Neural cell (in vitro differentiated cells): Measurements from ENCODE around the gene SETD2. TPM values are rescaled to one million over a fixed set of nuclear protein-coding genes. Genes with fewer than 3 reads are reported as not detected.

Source experiments
- H2AFZ ChIP-seq: fragments of 200-600, 300-800 bp; sonication (generic), shearing (Covaris generic); 2 replicates; pipeline ENCODE4 v1.6.0; 2014; ENCODE audit warnings: low read depth, mild to moderate bottlenecking, antibody characterized with exemption, low read length, moderate library complexity
- H3F3A ChIP-seq: fragments of 200-600 bp; shearing (Covaris generic); 2 replicates; pipeline ENCODE4 v1.6.1; 2016; ENCODE audit warnings: mild to moderate bottlenecking, moderate library complexity, mixed read lengths, antibody characterized with exemption, low read length; ENCODE audit not compliant: insufficient read depth, poor library complexity, severe bottlenecking
- H3K27ac ChIP-seq: fragments of 200-600, 300-800 bp; sonication (generic), shearing (Covaris generic); 2 replicates; pipeline ENCODE4 v1.5.1; 2014; ENCODE audit warnings: mild to moderate bottlenecking, low read length, moderate library complexity
- H3K27me3 ChIP-seq: fragments of 300-800, 200-600 bp; sonication (generic), shearing (Covaris generic); 2 replicates; pipeline ENCODE4 v1.6.0; 2014; ENCODE audit warnings: mild to moderate bottlenecking, low read depth, low read length, moderate library complexity; ENCODE audit not compliant: insufficient read depth
- H3K36me3 ChIP-seq: fragments of 300-800, 200-600 bp; sonication (generic), shearing (Covaris generic); 2 replicates; pipeline ENCODE4 v1.5.1; 2014; ENCODE audit warnings: mild to moderate bottlenecking, antibody characterized with exemption, low read length, moderate library complexity; ENCODE audit not compliant: insufficient read depth
- H3K4me2 ChIP-seq: fragments of 300-800, 200-600 bp; sonication (generic), shearing (Covaris generic); 2 replicates; pipeline ENCODE4 v1.6.0; 2014; ENCODE audit warnings: mild to moderate bottlenecking, low read length
- H3K4me3 ChIP-seq: fragments of 300-800, 200-600 bp; sonication (generic), shearing (Covaris generic); 2 replicates; pipeline ENCODE4 v1.5.1; 2014; ENCODE audit warnings: mild to moderate bottlenecking, low read length, moderate library complexity
- H3K79me2 ChIP-seq: fragments of 200-600 bp; shearing (Covaris generic); replicated peaks from 2 replicates; pipeline ENCODE4 v1.6.0; 2014; ENCODE audit warnings: mild to moderate bottlenecking, low read length, moderate library complexity; ENCODE audit not compliant: insufficient read depth
- H3K9ac ChIP-seq: fragments of 300-800, 200-600 bp; sonication (generic), shearing (Covaris generic); 2 replicates; pipeline ENCODE4 v1.6.1; 2016; ENCODE audit warnings: mild to moderate bottlenecking, low read length, mixed read lengths
- H3K9me2 ChIP-seq: fragments of 200-600 bp; shearing (Covaris generic); 2 replicates; pipeline ENCODE4 v1.6.1; 2016; ENCODE audit warnings: mild to moderate bottlenecking, low read length, mixed read lengths; ENCODE audit not compliant: insufficient read depth
- H3K9me3 ChIP-seq: fragments of 200-600, 300-800 bp; sonication (generic), shearing (Covaris generic); 2 replicates; pipeline ENCODE4 v1.6.1; 2016; ENCODE audit warnings: mild to moderate bottlenecking, mixed run types, low read length, moderate library complexity, mixed read lengths
- H4K20me1 ChIP-seq: fragments of 200-600 bp; shearing (Covaris generic); 2 replicates; pipeline ENCODE4 v1.6.1; 2016; ENCODE audit warnings: mild to moderate bottlenecking, mixed run types; ENCODE audit not compliant: insufficient read depth
- CTCF ChIP-seq: fragments of 450-650 bp; IDR thresholded peaks from 2 replicates; pipeline ENCODE4 v1.5.1; 2014; ENCODE audit warnings: antibody characterized with exemption, mild to moderate bottlenecking, moderate library complexity; ENCODE audit not compliant: poor library complexity, severe bottlenecking
- EP300 ChIP-seq: fragments of 450-650 bp; conservative IDR thresholded peaks from 2 replicates; pipeline ENCODE4 v1.6.1; 2014; ENCODE audit warnings: antibody characterized with exemption, mild to moderate bottlenecking, moderate library complexity; ENCODE audit not compliant: poor library complexity, severe bottlenecking
- EZH2 ChIP-seq: fragments of 200-600, 300-800 bp; shearing (Covaris generic), sonication (generic); IDR thresholded peaks from 2 replicates; pipeline ENCODE4 v1.6.1; 2014; ENCODE audit warnings: antibody characterized with exemption, low read length, borderline replicate concordance, mild to moderate bottlenecking; ENCODE audit not compliant: insufficient read depth, poor library complexity, severe bottlenecking
- MXI1 ChIP-seq: fragments of 450-650 bp; conservative IDR thresholded peaks from 2 replicates; pipeline ENCODE4 v1.6.1; 2014; ENCODE audit warnings: antibody characterized with exemption, mild to moderate bottlenecking; ENCODE audit not compliant: poor library complexity, severe bottlenecking
- POLR2AphosphoS5 ChIP-seq: IDR thresholded peaks from 2 replicates; pipeline ENCODE4 v1.6.1; 2012
- RAD21 ChIP-seq: fragments of 450-650 bp; conservative IDR thresholded peaks from 2 replicates; pipeline ENCODE4 v1.6.1; 2014; ENCODE audit warnings: antibody characterized with exemption, mild to moderate bottlenecking, moderate library complexity
- REST ChIP-seq: IDR thresholded peaks from 2 replicates; pipeline ENCODE4 v1.6.1; 2012; ENCODE audit warnings: borderline replicate concordance
- SMC3 ChIP-seq: fragments of 450-650 bp; conservative IDR thresholded peaks from 2 replicates; pipeline ENCODE4 v1.6.1; 2014; ENCODE audit warnings: antibody characterized with exemption, mild to moderate bottlenecking, moderate library complexity; ENCODE audit not compliant: poor library complexity
- TAF1 ChIP-seq: IDR thresholded peaks from 2 replicates; pipeline ENCODE4 v1.6.1; 2012; ENCODE audit warnings: low read depth
- polyA plus RNA-seq: library from polyadenylated mRNA; depleted of rRNA; stranded (reverse); fragments of >200 nt; gene quantifications from 2 replicates; pipeline ENCODE4 v1.2.3, GENCODE V29; 2014

Gene SETD2
- polyA plus RNA-seq, 1 donor from 2014 or later, result 18.4 TPM

GRCh38 chr3:47112997-47113396, 50.9 kb downstream of the SETD2 start:
- no peak for TF ChIP-seq SMC3
- no peak for TF ChIP-seq EP300
- no peak for TF ChIP-seq EZH2
- TF ChIP-seq POLR2AphosphoS5, result no peak
- no peak for TF ChIP-seq MXI1
- no peak for TF ChIP-seq RAD21
- no peak for TF ChIP-seq TAF1
- TF ChIP-seq REST, result no peak
- TF ChIP-seq CTCF, result no peak
- Histone ChIP-seq H3K9me2 (no peaks in the 10 kb centered on the region), H3F3A (no peaks in the 10 kb centered on the region), H3K4me2 (no peak overlapping the region), H3K4me3 (no peak overlapping the region), H3K9ac (no peak overlapping the region), H3K9me3 (no peaks in the 10 kb centered on the region), H4K20me1 (no peaks in the 10 kb centered on the region), H3K27ac (no peak overlapping the region), H3K36me3 (no peaks in the 10 kb centered on the region), H3K79me2 (no peaks in the 10 kb centered on the region), H3K27me3 (no peaks in the 10 kb centered on the region), H2AFZ (no peak overlapping the region)

- no peak overlapping the region for H2AFZ ChIP-seq
- H3K9me2 ChIP-seq, result no peaks in the 10 kb centered on the region
- TF ChIP-seq TAF1, result no peak
- TF ChIP-seq EP300, result no peak
- no peak for TF ChIP-seq REST
- TF ChIP-seq POLR2AphosphoS5, result no peak
- TF ChIP-seq MXI1, result no peak
- no peak for TF ChIP-seq RAD21
- TF ChIP-seq EZH2, result no peak
- no peak for TF ChIP-seq CTCF
- TF ChIP-seq SMC3, result no peak
- no peaks in the 10 kb centered on the region for H3F3A ChIP-seq
- no peaks in the 10 kb centered on the region for H3K9me3 ChIP-seq
- no peaks in the 10 kb centered on the region for H4K20me1 ChIP-seq
- no peak overlapping the region for H3K27ac ChIP-seq
- no peak overlapping the region for H3K4me3 ChIP-seq
- H3K79me2 ChIP-seq, result no peaks in the 10 kb centered on the region
- H3K36me3 ChIP-seq, result peaks cover 5% of the 10 kb centered on the region
- H3K27me3 ChIP-seq, result no peaks in the 10 kb centered on the region
- H3K9ac ChIP-seq, result no peak overlapping the region
- no peak overlapping the region for H3K4me2 ChIP-seq
These were observed 54.5 kb downstream of the SETD2 start for GRCh38 chr3:47109393-47109792.
